HG03060 (cell line): ENCODE results near the gene ZBTB40.

Experiments used
- ATAC-seq: cut with Tn5 transposase; IDR thresholded peaks from one replicate; pipeline ENCODE4 v1.9.1; 2021; ENCODE audit warnings: low read depth, moderate number of reproducible peaks; ENCODE audit not compliant: unreplicated experiment

ZBTB40 gene

DNA sequence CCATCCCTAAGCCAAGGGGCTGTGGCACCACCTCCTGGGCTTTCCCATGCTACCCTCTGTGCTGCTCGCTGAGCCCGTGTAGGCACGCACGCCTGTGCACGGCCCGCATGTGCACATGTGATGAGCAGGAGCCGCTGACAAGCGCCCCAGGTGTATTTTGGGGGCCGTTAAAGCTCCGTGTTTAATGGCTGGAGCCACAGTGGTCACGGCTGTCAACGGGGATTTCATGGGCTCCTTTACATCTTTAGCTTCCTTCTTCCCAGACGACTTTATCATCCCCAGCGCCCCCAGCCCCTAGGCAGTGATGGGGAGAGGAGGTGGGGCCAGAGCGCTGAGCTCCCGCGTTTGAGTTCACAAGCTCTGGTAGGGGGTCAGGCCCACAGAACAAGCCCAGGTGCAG lies 99.9 kb downstream of the ZBTB40 start:
- no peak for ATAC-seq

DNA sequence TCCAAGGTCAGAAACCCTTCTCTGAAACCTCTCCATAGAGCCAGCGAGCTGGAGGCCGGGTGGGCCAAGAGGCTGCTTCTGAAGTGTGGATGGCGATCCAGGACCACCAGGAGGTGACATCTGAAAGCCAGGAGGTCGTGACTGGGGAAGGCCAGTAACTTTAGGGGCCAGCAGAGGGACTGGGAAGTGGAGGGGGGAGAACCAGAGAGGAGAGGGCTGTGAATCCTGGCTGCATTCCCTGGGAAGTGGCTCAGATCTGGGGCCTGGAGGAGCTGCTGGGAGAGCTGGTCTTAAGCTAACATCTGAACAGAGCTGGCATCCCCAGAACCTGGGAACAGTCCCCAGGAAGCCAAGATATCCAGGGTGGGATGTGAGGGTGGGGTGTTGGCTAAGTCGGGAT lies 100.4 kb downstream of the ZBTB40 start:
- ATAC-seq: no peak

- no peak for ATAC-seq
Observed at GRCh38 chr1:22553104-22553880, 101.6 kb downstream of the ZBTB40 start.

- no peak for ATAC-seq
Observed at GRCh38 chr1:22553991-22554522, 102.4 kb downstream of the ZBTB40 start.

GRCh38 chr1:22555371-22555656 lies 103.7 kb downstream of the ZBTB40 start:
- ATAC-seq: no peak

DNA sequence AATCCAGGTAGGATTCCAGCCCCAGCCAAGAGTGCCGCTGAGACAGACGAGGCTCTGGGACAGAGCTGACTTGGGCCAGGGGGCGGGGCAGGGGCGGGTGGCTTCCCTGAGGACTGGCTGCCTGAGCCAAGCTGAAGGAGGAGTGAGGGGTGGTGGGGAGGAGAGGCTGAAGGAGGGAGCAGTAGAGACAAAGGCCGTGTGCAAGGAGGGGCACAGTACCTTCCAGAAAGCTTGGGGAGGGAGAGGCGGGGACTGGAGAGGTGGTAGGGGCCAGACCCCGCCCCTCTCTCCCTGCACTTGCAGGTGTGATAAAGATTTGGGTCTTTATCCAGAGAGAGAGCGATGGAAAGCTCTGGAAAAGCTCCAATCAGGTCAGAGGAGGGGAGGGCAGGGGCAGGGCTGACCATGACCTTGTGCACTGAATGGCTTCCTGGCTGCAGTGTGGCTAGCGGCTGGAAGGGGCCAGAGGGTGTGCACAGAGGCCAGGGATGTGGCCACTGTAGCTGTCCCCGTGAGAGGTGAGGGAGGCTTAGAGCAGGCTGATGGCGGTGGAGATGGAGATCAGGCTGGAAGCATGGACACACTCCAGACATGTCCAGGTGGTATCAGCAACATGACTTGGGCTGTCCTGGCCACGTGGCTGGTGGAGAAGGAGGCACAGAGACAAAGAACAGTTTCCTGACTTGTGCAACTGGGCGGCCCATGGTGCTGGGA lies 104.9 kb downstream of the ZBTB40 start:
- no peak for ATAC-seq

GRCh38 chr1:22557341-22557950 lies 105.8 kb downstream of the ZBTB40 start:
- ATAC-seq: no peak

- ATAC-seq: no peak
Observed at GRCh38 chr1:22562584-22563583, 111.2 kb downstream of the ZBTB40 start, which contains the start of gene EPHA8. Gene EPHA8 (plus strand): TSS chr1:22563489. CDS start chr1:22563636, 147 bp downstream.

DNA sequence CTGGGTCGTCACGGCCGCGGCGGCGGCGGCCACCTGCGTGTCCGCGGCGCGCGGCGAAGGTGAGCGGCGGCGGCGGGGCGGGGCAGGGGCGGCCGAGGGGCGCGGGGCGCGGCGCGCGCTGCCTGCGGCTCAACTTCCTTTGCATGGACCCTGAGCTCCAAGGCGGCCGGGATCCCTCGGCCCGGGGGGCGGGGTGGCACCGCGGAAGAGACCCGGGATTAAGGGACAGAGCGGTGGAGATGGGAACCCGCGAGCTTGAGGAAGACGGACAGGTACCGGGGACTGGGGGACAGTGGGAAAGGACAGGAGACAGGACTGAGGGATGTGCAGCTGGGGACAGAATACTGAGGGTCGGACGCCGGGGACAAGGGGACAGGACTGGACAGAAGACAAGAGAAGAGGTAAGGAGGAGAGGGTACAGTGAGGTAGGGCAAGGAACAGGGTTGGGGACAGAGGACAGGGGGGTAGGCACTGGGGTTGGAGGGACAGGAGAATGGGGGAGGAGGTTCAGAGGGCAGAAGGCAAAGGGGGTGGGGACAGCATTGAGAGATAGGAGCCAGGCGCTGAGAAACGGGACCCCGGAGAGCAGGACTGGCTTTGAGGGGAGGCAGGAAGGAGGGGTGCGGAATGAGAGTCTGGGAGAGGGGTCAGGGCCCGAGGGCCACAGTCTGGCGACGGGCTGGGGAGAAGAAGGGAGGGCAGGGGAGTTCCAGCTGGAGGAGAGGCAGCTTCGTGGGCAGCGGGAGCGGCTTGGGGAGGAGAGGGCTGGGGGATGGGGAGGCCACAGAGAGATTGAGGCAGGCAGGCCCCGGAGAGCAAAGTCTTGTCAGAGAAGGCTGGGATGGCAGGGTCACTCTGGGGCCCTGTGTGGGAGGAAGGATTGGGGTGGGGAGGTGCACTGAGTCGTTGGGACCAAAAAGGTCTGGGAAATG lies 112.3 kb downstream of the ZBTB40 start:
- ATAC-seq: no peak

GRCh38 chr1:22566161-22566560 lies 114.5 kb downstream of the ZBTB40 start:
- ATAC-seq: no peak

- ATAC-seq: no peak
Observed at GRCh38 chr1:22567197-22567596, 115.5 kb downstream of the ZBTB40 start.

DNA sequence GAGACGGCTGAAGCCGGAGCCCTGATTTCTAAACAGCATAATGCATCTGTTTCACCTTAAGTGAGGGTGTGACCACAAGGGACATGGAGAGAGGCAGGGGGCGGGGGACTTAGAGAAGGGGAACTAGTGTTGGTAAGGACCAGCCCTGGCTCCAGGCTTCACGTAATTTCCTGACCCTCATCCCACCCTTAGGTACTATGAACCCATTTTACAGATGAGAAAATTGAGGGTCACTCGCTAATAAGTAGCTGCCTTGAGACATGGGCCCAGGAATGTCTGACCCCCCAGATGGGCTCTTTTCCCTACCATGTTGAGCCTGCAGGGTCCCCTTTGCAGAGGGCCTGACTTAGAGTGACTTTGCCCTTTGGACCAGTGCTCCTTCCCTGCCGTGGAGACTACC lies 116.3 kb downstream of the ZBTB40 start:
- no peak for ATAC-seq

DNA sequence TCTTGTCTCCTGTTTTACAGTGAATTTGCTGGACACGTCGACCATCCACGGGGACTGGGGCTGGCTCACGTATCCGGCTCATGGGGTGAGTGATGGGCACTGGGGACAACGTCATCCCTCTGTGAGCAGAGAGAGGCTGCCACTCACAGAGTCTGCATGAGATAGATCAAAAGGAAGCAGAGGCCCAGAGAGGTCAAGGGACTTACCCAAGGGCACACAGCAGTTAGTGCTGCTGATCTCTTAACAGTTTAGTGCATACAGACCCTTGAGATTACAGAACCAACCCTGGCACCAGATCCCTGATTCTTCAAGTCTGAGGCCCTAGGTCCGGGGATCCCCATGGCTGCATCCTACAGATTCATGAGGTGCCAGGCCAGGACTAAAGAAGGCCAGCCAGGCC lies 117.6 kb downstream of the ZBTB40 start:
- ATAC-seq: no peak

- no peak for ATAC-seq
Observed at GRCh38 chr1:22570140-22570909, 118.7 kb downstream of the ZBTB40 start.

DNA sequence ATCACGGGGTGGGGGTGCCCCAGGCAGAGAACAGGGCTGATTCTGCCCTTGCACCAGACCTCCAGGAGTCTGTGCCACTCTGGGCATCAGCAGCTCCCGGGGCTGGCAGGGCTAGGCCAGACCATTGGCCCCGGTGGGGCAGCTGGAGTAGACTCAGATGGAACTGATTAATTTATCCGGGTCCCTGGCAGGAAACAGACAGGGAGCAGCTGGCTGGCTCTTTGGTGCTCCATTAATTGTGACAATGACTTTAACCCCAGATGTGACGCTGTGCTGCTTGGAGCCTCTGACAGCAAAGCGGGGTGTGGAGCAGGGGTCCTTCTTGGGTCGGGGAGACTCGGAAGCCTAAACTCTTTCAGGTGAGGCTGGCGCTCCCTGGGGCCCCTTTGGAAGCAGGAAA lies 121.2 kb downstream of the ZBTB40 start:
- ATAC-seq: no peak

GRCh38 chr1:22573237-22573636 lies 121.6 kb downstream of the ZBTB40 start:
- ATAC-seq: no peak

DNA sequence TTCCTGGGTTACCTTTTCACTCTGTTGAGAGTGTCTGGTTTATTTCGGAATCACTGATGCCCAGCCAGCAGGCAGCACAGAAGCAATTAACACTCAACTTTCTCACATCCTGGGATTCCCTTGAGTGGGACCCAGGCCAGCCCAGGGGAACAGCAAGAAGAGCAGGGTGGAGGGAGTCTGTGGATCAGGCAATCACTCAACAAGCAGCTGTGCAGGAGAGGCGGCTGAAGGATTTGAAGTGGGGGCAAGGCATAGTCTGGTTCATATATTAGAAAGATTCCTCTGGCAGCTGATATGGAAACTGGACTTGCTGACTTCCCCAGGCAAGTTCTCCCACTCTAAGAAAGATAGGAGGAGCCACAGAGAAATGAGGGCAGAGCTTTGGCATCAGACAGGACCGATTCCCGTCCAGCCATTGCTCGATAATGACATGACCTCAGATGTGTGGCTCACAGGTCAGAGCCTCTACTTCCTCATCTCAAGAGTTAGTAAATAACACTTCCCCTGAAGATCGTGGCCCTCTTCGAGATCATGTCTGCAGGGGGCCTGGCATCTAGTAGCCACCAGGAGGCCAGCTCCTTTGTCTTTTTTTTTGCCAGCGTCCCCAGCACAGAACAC lies 124.0 kb downstream of the ZBTB40 start:
- ATAC-seq: no peak

- ATAC-seq: no peak
Observed at GRCh38 chr1:22576150-22576544, 124.5 kb downstream of the ZBTB40 start.
